ENCODE data around the gene HERC2.

The HERC2 gene

DNA sequence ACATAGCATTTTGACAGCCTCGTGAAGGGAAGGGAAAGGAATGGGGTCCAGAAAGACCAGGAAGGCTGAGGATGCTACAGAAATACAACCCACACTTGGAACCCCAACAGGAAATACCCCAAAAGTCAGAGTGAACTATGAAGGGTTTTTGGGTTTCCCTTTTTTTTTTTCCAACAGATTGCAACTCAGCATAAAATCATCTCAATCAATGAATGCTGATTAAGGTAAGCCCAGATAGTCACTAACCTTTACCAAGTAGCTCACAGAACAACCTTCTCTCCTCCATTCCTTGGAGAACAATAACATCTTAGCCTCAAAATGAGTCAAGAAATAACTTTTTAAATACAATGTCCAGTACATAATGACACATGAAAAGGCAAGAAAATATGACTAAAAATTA, 129.2 kb downstream of the HERC2 start:
- no peak overlapping the region for H3K4me3 ChIP-seq (IDR thresholded peaks at IDR 0.05; ENCODE audit: insufficient read depth, low read depth, low read length)
- no peak overlapping the region for H3K4me2 ChIP-seq
- H3K27ac ChIP-seq, result no peak overlapping the region
- H3K27me3 ChIP-seq (ENCODE audit: insufficient read depth, low read depth), result no peaks in the 10 kb centered on the region
- TF ChIP-seq, protein P1, sequence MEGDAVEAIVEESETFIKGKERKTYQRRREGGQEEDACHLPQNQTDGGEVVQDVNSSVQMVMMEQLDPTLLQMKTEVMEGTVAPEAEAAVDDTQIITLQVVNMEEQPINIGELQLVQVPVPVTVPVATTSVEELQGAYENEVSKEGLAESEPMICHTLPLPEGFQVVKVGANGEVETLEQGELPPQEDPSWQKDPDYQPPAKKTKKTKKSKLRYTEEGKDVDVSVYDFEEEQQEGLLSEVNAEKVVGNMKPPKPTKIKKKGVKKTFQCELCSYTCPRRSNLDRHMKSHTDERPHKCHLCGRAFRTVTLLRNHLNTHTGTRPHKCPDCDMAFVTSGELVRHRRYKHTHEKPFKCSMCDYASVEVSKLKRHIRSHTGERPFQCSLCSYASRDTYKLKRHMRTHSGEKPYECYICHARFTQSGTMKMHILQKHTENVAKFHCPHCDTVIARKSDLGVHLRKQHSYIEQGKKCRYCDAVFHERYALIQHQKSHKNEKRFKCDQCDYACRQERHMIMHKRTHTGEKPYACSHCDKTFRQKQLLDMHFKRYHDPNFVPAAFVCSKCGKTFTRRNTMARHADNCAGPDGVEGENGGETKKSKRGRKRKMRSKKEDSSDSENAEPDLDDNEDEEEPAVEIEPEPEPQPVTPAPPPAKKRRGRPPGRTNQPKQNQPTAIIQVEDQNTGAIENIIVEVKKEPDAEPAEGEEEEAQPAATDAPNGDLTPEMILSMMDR (conservative IDR thresholded peaks at IDR 0.05; ENCODE audit: low read depth, low read length), result no peak
- H3K4me1 ChIP-seq (ENCODE audit: low read depth, poor library complexity, severe bottlenecking), result peaks cover 15% of the 10 kb centered on the region
- H2AFZ ChIP-seq (ENCODE audit: low read depth), result no peak overlapping the region
- H3K9ac ChIP-seq, result no peak overlapping the region
- H3K79me2 ChIP-seq (ENCODE audit: insufficient read depth, low read depth), result no peaks in the 10 kb centered on the region
- no peaks in the 10 kb centered on the region for H3K36me3 ChIP-seq (ENCODE audit: insufficient read depth)
- no peaks in the 10 kb centered on the region for H4K20me1 ChIP-seq (ENCODE audit: insufficient read depth)

DNA sequence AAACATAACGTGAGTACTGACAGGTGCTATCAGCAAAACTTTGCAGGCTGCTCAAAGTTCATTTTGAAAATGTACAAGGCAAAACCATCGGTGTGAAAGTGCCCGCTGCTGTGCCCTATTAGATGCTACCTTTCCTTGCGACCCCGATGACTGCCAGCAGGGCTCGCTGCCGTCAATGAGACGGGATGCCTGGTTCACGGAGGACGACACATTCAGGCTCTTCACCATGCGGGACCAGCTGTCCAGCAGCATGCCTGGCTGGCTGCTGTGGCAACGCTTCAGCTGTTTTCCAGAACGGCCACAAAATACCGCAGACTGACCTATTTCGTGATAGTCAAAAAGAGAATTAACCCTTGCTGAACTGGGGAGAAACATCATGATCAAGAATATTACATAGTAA, 130.1 kb downstream of the HERC2 start:
- H4K20me1 ChIP-seq (ENCODE audit: insufficient read depth), result no peaks in the 10 kb centered on the region
- H3K4me1 ChIP-seq (ENCODE audit: low read depth, poor library complexity, severe bottlenecking), result peaks cover 15% of the 10 kb centered on the region
- H3K27ac ChIP-seq, result no peak overlapping the region
- no peak overlapping the region for H3K9ac ChIP-seq
- H3K79me2 ChIP-seq (ENCODE audit: insufficient read depth, low read depth), result no peaks in the 10 kb centered on the region
- no peak overlapping the region for H2AFZ ChIP-seq (ENCODE audit: low read depth)
- no peak overlapping the region for H3K4me2 ChIP-seq
- H3K36me3 ChIP-seq (ENCODE audit: insufficient read depth), result no peaks in the 10 kb centered on the region
- no peak overlapping the region for H3K4me3 ChIP-seq (IDR thresholded peaks at IDR 0.05; ENCODE audit: insufficient read depth, low read depth, low read length)
- TF ChIP-seq, protein P1 (conservative IDR thresholded peaks at IDR 0.05; ENCODE audit: low read depth, low read length), result no peak
- no peaks in the 10 kb centered on the region for H3K27me3 ChIP-seq (ENCODE audit: insufficient read depth, low read depth)

DNA sequence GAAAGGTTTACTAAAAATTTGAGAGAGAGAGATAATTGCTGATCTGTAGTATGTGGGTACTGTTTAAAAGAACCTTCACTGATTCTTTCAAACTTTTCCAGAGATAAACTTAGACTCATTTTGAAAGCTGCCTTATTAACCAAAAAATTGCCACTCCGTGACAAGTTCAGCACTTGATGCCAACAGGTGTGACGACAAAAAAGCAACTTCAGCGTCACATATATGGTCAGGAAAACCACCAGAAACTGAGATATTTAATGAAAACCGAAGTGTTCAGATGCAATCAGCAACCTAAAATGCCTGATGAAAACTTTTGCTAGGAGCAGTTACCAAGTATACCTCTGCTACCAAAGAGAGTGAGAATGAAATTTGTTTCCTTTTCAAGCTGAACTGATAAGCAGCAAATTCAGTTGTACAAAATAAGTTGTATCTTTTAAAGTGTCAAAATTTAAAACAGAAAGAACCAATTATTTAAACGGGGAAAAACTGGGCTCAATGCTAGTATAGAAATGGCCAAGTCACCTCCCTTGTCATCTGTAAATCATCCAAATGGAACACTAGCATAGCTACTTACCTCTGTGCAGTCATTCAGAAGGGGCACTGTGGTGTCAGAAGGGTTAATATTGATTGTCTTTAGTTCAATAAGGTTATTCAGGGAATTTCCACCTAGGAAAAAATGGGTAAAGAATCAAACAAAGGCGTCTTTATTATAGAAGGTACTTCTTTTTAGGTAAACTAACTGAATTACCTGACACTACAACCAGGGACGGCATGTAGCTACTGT, 131.4 kb downstream of the HERC2 start:
- Histone ChIP-seq H3K27ac (peak overlapping the region; percentile 33; the same call in 1 of the 2 replicates), H3K4me2 (peak overlapping the region; percentile 21; the same call in 1 of the 2 replicates), H3K79me2 (ENCODE audit: insufficient read depth, low read depth) (no peaks in the 10 kb centered on the region), H2AFZ (ENCODE audit: low read depth) (no peak overlapping the region), H3K4me3 (IDR thresholded peaks at IDR 0.05; ENCODE audit: insufficient read depth, low read depth, low read length) (no peak overlapping the region), H3K27me3 (ENCODE audit: insufficient read depth, low read depth) (no peaks in the 10 kb centered on the region), H4K20me1 (ENCODE audit: insufficient read depth) (no peaks in the 10 kb centered on the region), H3K4me1 (ENCODE audit: low read depth, poor library complexity, severe bottlenecking) (peaks cover 15% of the 10 kb centered on the region), H3K36me3 (ENCODE audit: insufficient read depth) (no peaks in the 10 kb centered on the region), H3K9ac (no peak overlapping the region)
- TF ChIP-seq, protein P1 (conservative IDR thresholded peaks at IDR 0.05; ENCODE audit: low read depth, low read length), result no peak

DNA sequence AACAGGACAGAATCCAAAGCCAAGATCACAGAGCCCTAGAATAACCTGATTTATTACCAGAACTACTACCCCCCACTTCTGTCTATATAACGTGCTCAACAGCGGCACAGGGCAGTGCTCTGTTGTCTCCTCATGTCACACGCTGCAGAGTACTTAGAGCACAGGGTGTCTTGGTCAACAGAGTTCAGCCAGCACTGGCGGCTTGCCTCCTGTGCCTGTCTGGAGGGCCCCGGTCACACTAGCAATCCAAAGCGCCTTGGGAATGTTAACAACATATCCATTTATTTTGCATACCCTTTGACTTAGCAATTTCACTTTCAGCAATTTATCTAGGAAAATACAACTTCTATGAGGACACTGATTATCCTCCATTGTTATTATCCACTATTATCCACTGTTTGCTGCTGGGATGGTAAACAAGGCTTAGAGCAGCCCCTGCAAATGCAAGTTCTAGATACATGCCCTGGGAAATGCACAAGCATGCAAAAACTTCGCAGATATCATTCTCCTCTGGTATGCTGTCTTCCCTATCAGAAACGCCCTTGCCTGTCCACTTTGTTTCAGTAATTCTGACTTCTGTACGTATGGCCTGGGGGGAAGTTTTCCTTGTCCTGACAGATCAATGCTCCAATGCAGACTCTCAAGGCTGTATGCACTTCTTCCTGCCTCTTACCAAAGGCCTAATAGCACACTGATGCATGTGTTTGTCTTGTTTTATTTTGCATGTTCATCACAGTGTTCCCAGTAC, 136.7 kb downstream of the HERC2 start:
- H3K4me1 ChIP-seq (ENCODE audit: low read depth, poor library complexity, severe bottlenecking), result peaks cover 4% of the 10 kb centered on the region
- H3K4me2 ChIP-seq, result no peak overlapping the region
- TF ChIP-seq, protein P1 (conservative IDR thresholded peaks at IDR 0.05; ENCODE audit: low read depth, low read length), result no peak
- no peak overlapping the region for H3K9ac ChIP-seq
- no peaks in the 10 kb centered on the region for H3K36me3 ChIP-seq (ENCODE audit: insufficient read depth)
- no peaks in the 10 kb centered on the region for H3K27me3 ChIP-seq (ENCODE audit: insufficient read depth, low read depth)
- no peaks in the 10 kb centered on the region for H3K79me2 ChIP-seq (ENCODE audit: insufficient read depth, low read depth)
- no peak overlapping the region for H3K27ac ChIP-seq
- no peak overlapping the region for H2AFZ ChIP-seq (ENCODE audit: low read depth)
- H4K20me1 ChIP-seq (ENCODE audit: insufficient read depth), result no peaks in the 10 kb centered on the region
- no peak overlapping the region for H3K4me3 ChIP-seq (IDR thresholded peaks at IDR 0.05; ENCODE audit: insufficient read depth, low read depth, low read length)

All from KMS-11 (cell line).